IMR-90 (cell line): ENCODE data around the gene GSDMA.
A peak's percentile ranks its signal among the peaks of the same experiment; 100 is the strongest.

Experiments
- BHLHE40 ChIP-seq: fragments of 150-350 bp; IDR thresholded peaks from 2 replicates; pipeline ENCODE4 v1.6.1; 2016; ENCODE audit warnings: mild to moderate bottlenecking, low read depth, low read length
- FOS ChIP-seq: fragments of 150-350 bp; IDR thresholded peaks from 2 replicates; pipeline ENCODE4 v1.6.1; 2016; ENCODE audit warnings: low read depth, low read length
- MAFK ChIP-seq: IDR thresholded peaks from 2 replicates; pipeline ENCODE4 v1.6.1; 2012; ENCODE audit warnings: low read depth, low read length, improper control_type of control experiment
- POLR2A ChIP-seq: IDR thresholded peaks from 2 replicates; pipeline ENCODE4 v1.6.1; 2012; ENCODE audit warnings: mild to moderate bottlenecking, low read depth, low read length
- RAD21 ChIP-seq: IDR thresholded peaks from 2 replicates; pipeline ENCODE4 v1.6.1; 2012; ENCODE audit warnings: low read length, improper control_type of control experiment
- SMC3 ChIP-seq: fragments of 150-350 bp; IDR thresholded peaks from 2 replicates; pipeline ENCODE4 v1.6.1; 2016; ENCODE audit warnings: low read depth, mild to moderate bottlenecking, antibody characterized with exemption, low read length, moderate library complexity
- TF ChIP-seq, protein P1 (sequence below): fragments of 150-350 bp; IDR thresholded peaks from 2 replicates; pipeline ENCODE4 v1.6.1; 2017; ENCODE audit warnings: mild to moderate bottlenecking, antibody characterized with exemption, low read length, low read depth
- TF ChIP-seq, protein P2 (sequence below): conservative IDR thresholded peaks from 2 replicates; pipeline ENCODE4 v1.5.1; 2012; ENCODE audit warnings: mild to moderate bottlenecking, low read depth, low read length, improper control_type of control experiment
- TF ChIP-seq, protein P3 (sequence below): fragments of 150-350 bp; IDR thresholded peaks from 2 replicates; pipeline ENCODE4 v1.6.1; 2016; ENCODE audit warnings: low read depth, mild to moderate bottlenecking, low read length, moderate library complexity, borderline replicate concordance

DNA sequence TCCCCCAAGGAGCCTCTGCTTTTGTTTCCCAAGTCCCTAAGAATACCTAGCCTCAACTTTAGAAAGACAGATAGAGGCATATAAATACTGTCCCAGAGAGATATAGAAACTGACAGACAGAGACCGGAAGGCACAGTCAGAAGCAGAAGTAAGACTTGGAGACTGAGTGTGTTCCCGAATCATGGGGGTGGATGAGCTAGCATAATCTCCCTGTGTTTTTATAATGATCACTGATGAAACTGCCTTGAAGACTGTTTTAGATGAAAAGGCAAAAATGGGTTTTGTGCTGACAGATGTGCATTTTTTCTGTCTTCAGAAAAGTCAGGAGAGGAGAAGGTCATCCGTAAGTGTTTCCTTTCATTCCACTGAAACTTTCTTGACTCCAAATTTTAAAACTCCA is 9.5 kb downstream of the GSDMA start:
- TF ChIP-seq, protein P1, sequence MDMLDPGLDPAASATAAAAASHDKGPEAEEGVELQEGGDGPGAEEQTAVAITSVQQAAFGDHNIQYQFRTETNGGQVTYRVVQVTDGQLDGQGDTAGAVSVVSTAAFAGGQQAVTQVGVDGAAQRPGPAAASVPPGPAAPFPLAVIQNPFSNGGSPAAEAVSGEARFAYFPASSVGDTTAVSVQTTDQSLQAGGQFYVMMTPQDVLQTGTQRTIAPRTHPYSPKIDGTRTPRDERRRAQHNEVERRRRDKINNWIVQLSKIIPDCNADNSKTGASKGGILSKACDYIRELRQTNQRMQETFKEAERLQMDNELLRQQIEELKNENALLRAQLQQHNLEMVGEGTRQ: no peak
- TF ChIP-seq, protein P2, sequence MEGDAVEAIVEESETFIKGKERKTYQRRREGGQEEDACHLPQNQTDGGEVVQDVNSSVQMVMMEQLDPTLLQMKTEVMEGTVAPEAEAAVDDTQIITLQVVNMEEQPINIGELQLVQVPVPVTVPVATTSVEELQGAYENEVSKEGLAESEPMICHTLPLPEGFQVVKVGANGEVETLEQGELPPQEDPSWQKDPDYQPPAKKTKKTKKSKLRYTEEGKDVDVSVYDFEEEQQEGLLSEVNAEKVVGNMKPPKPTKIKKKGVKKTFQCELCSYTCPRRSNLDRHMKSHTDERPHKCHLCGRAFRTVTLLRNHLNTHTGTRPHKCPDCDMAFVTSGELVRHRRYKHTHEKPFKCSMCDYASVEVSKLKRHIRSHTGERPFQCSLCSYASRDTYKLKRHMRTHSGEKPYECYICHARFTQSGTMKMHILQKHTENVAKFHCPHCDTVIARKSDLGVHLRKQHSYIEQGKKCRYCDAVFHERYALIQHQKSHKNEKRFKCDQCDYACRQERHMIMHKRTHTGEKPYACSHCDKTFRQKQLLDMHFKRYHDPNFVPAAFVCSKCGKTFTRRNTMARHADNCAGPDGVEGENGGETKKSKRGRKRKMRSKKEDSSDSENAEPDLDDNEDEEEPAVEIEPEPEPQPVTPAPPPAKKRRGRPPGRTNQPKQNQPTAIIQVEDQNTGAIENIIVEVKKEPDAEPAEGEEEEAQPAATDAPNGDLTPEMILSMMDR: no peak
- TF ChIP-seq MAFK (peak; percentile 78), POLR2A (no peak), RAD21 (no peak), FOS (no peak), BHLHE40 (no peak), SMC3 (no peak)
- TF ChIP-seq, protein P3, sequence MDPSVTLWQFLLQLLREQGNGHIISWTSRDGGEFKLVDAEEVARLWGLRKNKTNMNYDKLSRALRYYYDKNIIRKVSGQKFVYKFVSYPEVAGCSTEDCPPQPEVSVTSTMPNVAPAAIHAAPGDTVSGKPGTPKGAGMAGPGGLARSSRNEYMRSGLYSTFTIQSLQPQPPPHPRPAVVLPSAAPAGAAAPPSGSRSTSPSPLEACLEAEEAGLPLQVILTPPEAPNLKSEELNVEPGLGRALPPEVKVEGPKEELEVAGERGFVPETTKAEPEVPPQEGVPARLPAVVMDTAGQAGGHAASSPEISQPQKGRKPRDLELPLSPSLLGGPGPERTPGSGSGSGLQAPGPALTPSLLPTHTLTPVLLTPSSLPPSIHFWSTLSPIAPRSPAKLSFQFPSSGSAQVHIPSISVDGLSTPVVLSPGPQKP: no peak
